Head of caudate nucleus (tissue), 42 donors: ENCODE data around the gene CFAP161.
"Not testable (repeated sequence)": the region's sequence is repeated elsewhere in the genome, so short reads cannot be mapped to it uniquely, and the experiment has no call there.

Source experiments
- DNase-seq, 42 donors: peaks; one replicate each; pipeline versions ENCODE4 v3.0.0 to v3.0.0-alpha.2; 2020 to 2021; ENCODE audit warnings: mixed read lengths in 7 of 42
- intact Hi-C: fragments of 100-400 bp; cut with DNase I; formaldehyde crosslinking; loops from one replicate; pipeline ENCODE4 v1.15.0; 2022

Gene CFAP161

GRCh38 chr15:81152339-81152738 is 18.3 kb downstream of the CFAP161 start:
- DNase-seq: no peak
- intact Hi-C loops: no loop called here

GRCh38 chr15:81152799-81153198 is 18.7 kb downstream of the CFAP161 start:
- no peak for DNase-seq
- intact Hi-C loops: no loop called here

DNA sequence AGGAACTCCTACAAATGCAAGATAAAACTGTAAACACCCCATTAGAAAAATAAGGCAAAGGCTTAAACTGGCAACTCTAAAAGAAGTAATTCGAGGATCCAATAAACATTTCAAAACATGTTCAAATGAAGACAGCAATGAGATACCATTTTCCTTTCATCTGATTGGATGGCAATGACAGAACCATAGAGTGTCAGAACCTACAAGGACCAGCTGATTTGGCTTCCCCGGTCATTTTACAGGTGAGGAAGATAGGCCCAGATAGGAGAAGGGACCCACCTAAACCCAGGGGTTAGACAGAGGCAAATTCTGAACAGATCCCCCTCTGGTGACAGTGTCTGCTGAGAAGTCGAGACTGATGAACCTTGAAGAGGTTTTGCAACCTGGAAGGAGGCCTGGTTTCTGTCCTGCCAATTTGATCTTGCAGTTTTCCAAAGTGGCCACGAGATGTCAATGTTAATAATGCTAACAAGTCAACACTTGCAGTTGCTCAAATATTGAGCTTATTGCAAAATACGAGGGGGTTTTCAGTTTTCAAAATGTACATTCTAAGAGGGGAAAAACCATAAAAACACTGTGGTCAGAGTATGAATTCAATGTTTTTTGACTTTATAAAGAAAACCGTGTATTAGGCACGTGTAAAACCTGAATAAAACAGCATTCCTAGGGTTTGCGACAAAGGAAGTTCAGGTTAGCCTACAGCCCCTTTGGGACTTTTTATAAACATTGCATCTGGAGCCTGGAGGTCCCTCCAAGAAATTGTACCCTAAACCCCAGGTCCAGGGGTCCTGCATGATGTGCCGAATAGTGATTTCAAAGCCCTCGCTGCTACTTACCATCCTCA is 21.5 kb downstream of the CFAP161 start:
- DNase-seq: peak in 18 of 42 donors; percentile 8 to 66 (median 30)
- intact Hi-C loops: loop anchor here (5.0 kb wide), 1 partner anchor 112 kb away; no protein-coding TSS in a partner anchor

DNA sequence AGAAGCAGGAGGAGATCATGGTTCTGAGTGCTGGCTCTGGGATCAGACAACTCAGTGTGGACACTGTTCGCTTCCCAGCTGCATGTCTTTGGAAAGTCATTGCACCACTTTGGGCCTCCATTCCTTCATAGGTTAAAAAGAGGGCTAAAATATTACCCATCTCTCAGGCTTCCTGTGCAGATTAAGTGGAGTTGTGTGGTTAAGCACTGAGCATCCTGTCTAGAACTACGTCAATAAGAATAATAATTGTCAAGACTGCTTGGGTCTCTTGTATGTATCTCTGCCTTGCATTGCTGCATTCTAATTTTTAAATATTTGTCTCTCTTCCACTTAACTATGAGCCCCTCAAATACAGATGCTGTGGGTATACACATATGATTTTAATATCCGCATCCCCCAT is 22.3 kb downstream of the CFAP161 start:
- no peak for DNase-seq
- intact Hi-C loops: loop anchor here (5.0 kb wide), 1 partner anchor 111 kb away; no protein-coding TSS in a partner anchor

GRCh38 chr15:81157195-81157938 is 23.3 kb downstream of the CFAP161 start:
- no peak for DNase-seq
- intact Hi-C loops: loop anchor here (5.0 kb wide), 1 partner anchor 110 kb away; no protein-coding TSS in a partner anchor

- intact Hi-C loops: loop anchor here (5.0 kb wide), 1 partner anchor 109 kb away; no protein-coding TSS in a partner anchor
- no peak for DNase-seq
Measured at GRCh38 chr15:81157939-81158223, 23.8 kb downstream of the CFAP161 start.

- intact Hi-C loops: loop anchor here (5.0 kb wide), 1 partner anchor 109 kb away; no protein-coding TSS in a partner anchor
- DNase-seq: not testable (repeated sequence)
Measured at GRCh38 chr15:81158561-81158960, 24.5 kb downstream of the CFAP161 start.

GRCh38 chr15:81160312-81161159 is 26.5 kb downstream of the CFAP161 start:
- intact Hi-C loops: no loop called here
- no peak for DNase-seq

- intact Hi-C loops: no loop called here
- no peak for DNase-seq
Measured at GRCh38 chr15:81161160-81161673, 27.1 kb downstream of the CFAP161 start.

GRCh38 chr15:81161851-81162250 is 27.8 kb downstream of the CFAP161 start:
- intact Hi-C loops: no loop called here
- no peak for DNase-seq

DNA sequence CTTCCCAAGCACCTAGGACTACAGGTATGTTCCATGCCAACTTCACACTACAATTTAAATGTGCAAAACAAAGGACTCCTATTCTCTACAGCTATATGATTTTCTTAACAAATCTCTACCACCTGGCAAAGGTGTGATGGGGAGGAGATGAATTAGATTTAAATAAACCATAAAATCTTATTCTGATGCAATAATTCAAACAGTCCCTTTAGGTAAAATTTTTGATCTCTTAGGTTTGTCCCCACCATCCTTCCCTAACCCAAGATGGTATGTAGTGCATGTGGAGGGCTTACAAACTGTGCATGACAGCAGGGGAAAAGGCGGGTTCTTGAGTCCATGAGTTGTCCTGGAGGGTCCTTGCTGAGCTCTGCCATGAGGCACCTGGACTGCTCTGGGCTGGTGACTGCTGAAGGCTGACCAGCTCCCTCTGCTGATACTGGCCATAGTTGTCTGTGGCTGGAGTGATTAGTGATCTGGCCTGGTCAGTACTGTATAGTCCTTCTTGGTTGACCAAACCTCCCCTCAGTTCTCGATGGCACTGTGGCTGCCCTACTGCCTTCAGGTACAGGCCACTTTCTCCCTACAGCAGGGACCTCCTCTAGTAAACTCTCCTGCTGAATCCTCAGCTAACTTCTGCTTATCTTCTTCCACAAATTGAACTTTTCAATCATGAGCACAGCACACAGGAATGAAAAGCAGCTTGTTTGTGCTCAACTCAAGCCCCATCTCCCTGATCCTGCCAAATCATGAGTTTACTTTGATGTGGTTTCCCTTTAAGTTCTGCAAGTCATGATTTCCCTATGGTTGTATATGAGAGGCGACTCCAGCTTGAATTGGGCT is 30.1 kb downstream of the CFAP161 start:
- intact Hi-C loops: no loop called here
- no peak for DNase-seq

GRCh38 chr15:81165535-81165934 is 31.5 kb downstream of the CFAP161 start:
- no peak for DNase-seq
- intact Hi-C loops: no loop called here

DNA sequence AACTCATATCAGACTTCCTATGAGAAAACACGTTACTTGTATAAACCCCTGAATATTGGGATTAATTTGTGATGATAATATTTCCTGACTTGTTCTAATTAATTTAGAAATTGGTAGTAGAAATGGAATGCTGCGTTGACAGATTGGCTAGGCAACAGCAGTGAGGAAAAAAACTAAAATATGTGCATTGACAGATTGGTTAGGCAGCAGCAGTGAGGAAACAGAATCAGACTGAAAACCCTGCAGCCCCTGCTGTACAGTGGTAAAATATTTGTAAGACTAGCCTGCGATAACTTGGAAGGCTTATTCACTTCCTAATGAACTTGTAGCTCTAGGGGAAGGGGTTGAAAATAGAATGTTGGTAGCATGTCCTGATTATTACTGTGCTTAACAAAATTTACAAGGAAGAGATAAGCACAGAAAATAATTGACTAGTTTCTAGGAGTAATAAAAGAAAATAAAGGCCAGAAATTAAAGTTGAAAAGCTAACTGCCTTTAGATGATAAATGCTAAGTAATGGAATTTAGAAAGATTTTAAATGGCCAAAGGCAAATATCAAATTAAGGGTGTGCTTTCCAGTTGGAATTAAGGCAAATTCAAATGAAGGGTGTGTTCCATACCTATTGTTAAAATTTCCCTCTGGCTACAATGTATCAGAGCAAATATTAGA is 32.7 kb downstream of the CFAP161 start:
- intact Hi-C loops: no loop called here
- no peak for DNase-seq

DNA sequence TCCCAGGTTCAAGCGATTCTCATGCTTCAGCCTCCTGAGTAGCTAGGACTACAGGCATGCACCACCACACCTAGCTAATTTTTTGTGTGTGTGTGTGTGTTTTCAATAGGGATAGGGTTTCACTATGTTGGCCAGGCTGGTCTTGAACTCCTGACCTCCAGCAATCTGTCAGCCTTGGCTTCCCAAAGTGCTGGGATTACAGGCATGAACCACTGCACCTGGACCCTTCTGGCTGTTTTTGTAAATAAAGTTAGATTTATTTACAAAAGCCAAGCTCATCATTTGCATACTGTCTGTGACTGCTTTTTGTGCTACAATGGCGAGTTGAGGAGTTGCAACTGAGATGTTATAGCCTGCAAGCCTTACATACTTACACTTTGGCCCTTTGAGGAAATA is 34.1 kb downstream of the CFAP161 start:
- DNase-seq: no peak

GRCh38 chr15:81168644-81169043 is 34.6 kb downstream of the CFAP161 start:
- intact Hi-C loops: no loop called here
- no peak for DNase-seq

More for the DNA sequence above, 34.1 kb downstream of the CFAP161 start:
- intact Hi-C loops: no loop called here

- intact Hi-C loops: no loop called here
- DNase-seq: no peak
Measured at GRCh38 chr15:81170511-81170910, 36.4 kb downstream of the CFAP161 start.

GRCh38 chr15:81171286-81171685 is 37.2 kb downstream of the CFAP161 start:
- no peak for DNase-seq
- intact Hi-C loops: no loop called here
